Cardiac fibroblast (primary cell): Measurements from ENCODE around the gene MAD1L1.

Source experiments
- DNase-seq, 2 donors: peaks; one replicate each; pipeline versions ENCODE4 v3.0.0 to v3.0.0-alpha.2; 2010; ENCODE audit warnings: low read depth in 2 of 2
- H3K4me3 ChIP-seq, 2 donors: replicated peaks in 1 of 2; 1 replicate in 1 of 2; 2 replicates in 1 of 2; pipeline ENCODE4 v1.5.1; 2011; ENCODE audit warnings: low read depth in 2 of 2, low read length in 2 of 2, mild to moderate bottlenecking in 2 of 2, moderate library complexity in 1 of 2
- CTCF ChIP-seq: IDR thresholded peaks from one replicate; pipeline ENCODE4 v1.5.1; 2011; ENCODE audit warnings: low read depth, mild to moderate bottlenecking, low read length, inconsistent platforms

The MAD1L1 gene

GRCh38 chr7:1964211-1964912, 268.4 kb downstream of the MAD1L1 start:
- TF ChIP-seq CTCF = no peak
- no peak for DNase-seq

GRCh38 chr7:1963575-1963974, 269.2 kb downstream of the MAD1L1 start:
- no peak overlapping the region for H3K4me3 ChIP-seq
- DNase-seq = no peak
- no peak for TF ChIP-seq CTCF

More at GRCh38 chr7:1964211-1964912, 268.4 kb downstream of the MAD1L1 start:
- H3K4me3 ChIP-seq = no peak overlapping the region

- no peak overlapping the region for H3K4me3 ChIP-seq
- no peak for TF ChIP-seq CTCF
- DNase-seq = peak; percentile 55 to 98
These were observed 271.0 kb downstream of the MAD1L1 start for GRCh38 chr7:1961701-1962276.

GRCh38 chr7:1959305-1959704, 273.4 kb downstream of the MAD1L1 start:
- no peak for DNase-seq
- no peak overlapping the region for H3K4me3 ChIP-seq
- TF ChIP-seq CTCF = no peak

- H3K4me3 ChIP-seq = no peak overlapping the region
- no peak for DNase-seq
- no peak for TF ChIP-seq CTCF
These were observed 275.1 kb downstream of the MAD1L1 start for GRCh38 chr7:1957471-1958225.

GRCh38 chr7:1956611-1957470, 275.9 kb downstream of the MAD1L1 start:
- no peak for DNase-seq
- no peak overlapping the region for H3K4me3 ChIP-seq
- no peak for TF ChIP-seq CTCF
